Measurements from ENCODE around the gene MBD3.

GRCh38 chr19:1527650-1528309 lies 64.9 kb downstream of the MBD3 start:
- no peak for TF ChIP-seq EZH2 (IDR thresholded peaks at IDR 0.05; ENCODE audit: borderline replicate concordance, low read length)
- TF ChIP-seq CTCF (IDR thresholded peaks at IDR 0.05; ENCODE audit: low read length), result no peak

All from OCI-LY1 (cell line).